H9 (cell line): ENCODE measurements around the gene FFAR1. TPM values are rescaled to one million over a fixed set of nuclear protein-coding genes. Genes with fewer than 3 reads are reported as not detected.

ENCODE experiments used
- DNase-seq: peaks from one replicate; pipeline ENCODE4 v3.0.0-alpha.2; 2017
- H2AFZ ChIP-seq: one replicate; pipeline ENCODE4 v1.6.1; 2013; ENCODE audit warnings: mild to moderate bottlenecking, low read length, control low read depth, moderate library complexity
- H2AK5ac ChIP-seq: 2 replicates; pipeline ENCODE4 v1.6.1; 2013; ENCODE audit warnings: low read length, control low read depth, mixed read lengths; ENCODE audit not compliant: insufficient read length
- H2BK120ac ChIP-seq: one replicate; pipeline ENCODE4 v1.6.1; 2013; ENCODE audit warnings: low read depth, mild to moderate bottlenecking, low read length, control low read depth, inconsistent platforms; ENCODE audit not compliant: poor library complexity, severe bottlenecking
- H2BK12ac ChIP-seq: 2 replicates; pipeline ENCODE4 v1.6.1; 2013; ENCODE audit warnings: low read length, control low read depth, mixed read lengths, low read depth; ENCODE audit not compliant: insufficient read length
- H2BK15ac ChIP-seq: 2 replicates; pipeline ENCODE4 v1.6.1; 2013; ENCODE audit warnings: low read depth, low read length, control low read depth
- H2BK20ac ChIP-seq: one replicate; pipeline ENCODE4 v1.6.1; 2013; ENCODE audit warnings: low read depth, mild to moderate bottlenecking, low read length, control low read depth, inconsistent platforms; ENCODE audit not compliant: poor library complexity, severe bottlenecking
- H2BK5ac ChIP-seq: 2 replicates; pipeline ENCODE4 v1.6.1; 2013; ENCODE audit warnings: low read length, control low read depth, mixed read lengths; ENCODE audit not compliant: insufficient read length
- H3K14ac ChIP-seq: 2 replicates; pipeline ENCODE4 v1.6.1; 2013; ENCODE audit warnings: low read length, control low read depth; ENCODE audit not compliant: insufficient read depth
- H3K18ac ChIP-seq: 2 replicates; pipeline ENCODE4 v1.6.1; 2013; ENCODE audit warnings: low read depth, mild to moderate bottlenecking, mixed read lengths, low read length, control low read depth; ENCODE audit not compliant: insufficient read length
- H3K23ac ChIP-seq: 2 replicates; pipeline ENCODE4 v1.6.1; 2013; ENCODE audit warnings: low read length, control low read depth, mixed read lengths, low read depth; ENCODE audit not compliant: insufficient read length
- H3K23me2 ChIP-seq: 2 replicates; pipeline ENCODE4 v1.6.1; 2013; ENCODE audit warnings: low read depth, mild to moderate bottlenecking, mixed read lengths, low read length, control low read depth; ENCODE audit not compliant: insufficient read length, poor library complexity, severe bottlenecking
- H3K27ac ChIP-seq: 2 replicates; pipeline ENCODE4 v1.5.1; 2013; ENCODE audit warnings: low read length, control low read depth, mixed read lengths, low read depth; ENCODE audit not compliant: insufficient read length
- H3K27me3 ChIP-seq: 2 replicates; pipeline ENCODE4 v1.6.1; 2013; ENCODE audit warnings: low read length, control low read depth, inconsistent platforms; ENCODE audit not compliant: insufficient read depth
- H3K4ac ChIP-seq: 2 replicates; pipeline ENCODE4 v1.6.1; 2013; ENCODE audit warnings: low read depth, mild to moderate bottlenecking, control low read depth, inconsistent platforms, low read length, moderate library complexity
- H3K4me1 ChIP-seq: 2 replicates; pipeline ENCODE4 v1.6.1; 2013; ENCODE audit warnings: low read length, control low read depth, inconsistent platforms; ENCODE audit not compliant: insufficient read depth
- H3K4me2 ChIP-seq: 2 replicates; pipeline ENCODE4 v1.6.1; 2013; ENCODE audit warnings: low read length, control low read depth, mixed read lengths; ENCODE audit not compliant: insufficient read length, insufficient read depth
- H3K56ac ChIP-seq: 2 replicates; pipeline ENCODE4 v1.6.1; 2013; ENCODE audit warnings: low read depth, mild to moderate bottlenecking, mixed read lengths, low read length, control low read depth; ENCODE audit not compliant: insufficient read length
- H3K79me1 ChIP-seq: 2 replicates; pipeline ENCODE4 v1.6.1; 2013; ENCODE audit warnings: low read depth, mild to moderate bottlenecking, moderate library complexity, low read length, control low read depth, inconsistent platforms; ENCODE audit not compliant: insufficient read depth, poor library complexity, severe bottlenecking
- H3K79me2 ChIP-seq: 2 replicates; pipeline ENCODE4 v1.6.1; 2013; ENCODE audit warnings: low read length, control low read depth, inconsistent platforms; ENCODE audit not compliant: insufficient read depth
- H3K9ac ChIP-seq: 2 replicates; pipeline ENCODE4 v1.6.1; 2013; ENCODE audit warnings: low read length, control low read depth, mixed read lengths; ENCODE audit not compliant: insufficient read length; ENCODE audit errors: extremely low read depth
- H3K9me3 ChIP-seq: one replicate; pipeline ENCODE4 v1.6.1; 2013; ENCODE audit warnings: low read depth, low read length, inconsistent platforms; ENCODE audit not compliant: control insufficient read depth
- H3T11ph ChIP-seq: one replicate; pipeline ENCODE4 v1.6.1; 2013; ENCODE audit warnings: mild to moderate bottlenecking, low read length, control low read depth, inconsistent platforms
- H4K20me1 ChIP-seq: one replicate; pipeline ENCODE4 v1.6.1; 2013; ENCODE audit not compliant: control insufficient read depth, insufficient read length, insufficient read depth
- H4K5ac ChIP-seq: 2 replicates; pipeline ENCODE4 v1.6.1; 2013; ENCODE audit warnings: low read depth, mild to moderate bottlenecking, mixed read lengths, low read length, control low read depth; ENCODE audit not compliant: insufficient read length
- H4K8ac ChIP-seq: replicated peaks from 2 replicates; pipeline ENCODE4 v1.6.1; 2013; ENCODE audit warnings: low read length, control low read depth, mixed read lengths, low read depth; ENCODE audit not compliant: insufficient read length
- H4K91ac ChIP-seq: 2 replicates; pipeline ENCODE4 v1.6.1; 2013; ENCODE audit warnings: low read depth, mild to moderate bottlenecking, moderate library complexity, mixed read lengths, low read length, control low read depth; ENCODE audit not compliant: insufficient read length
- H3K27ac Mint-ChIP-seq, 3 experiments: 2 replicates in 2 of 3; 3 replicates in 1 of 3; pipeline ENCODE4 v1.8.0; 2020 to 2021; ENCODE audit warnings: mixed read lengths in 3 of 3, mild to moderate bottlenecking in 1 of 3, moderate library complexity in 1 of 3
- H3K27me3 Mint-ChIP-seq: 2 replicates; pipeline ENCODE4 v1.8.0; 2021; ENCODE audit warnings: low read depth, mild to moderate bottlenecking, moderate library complexity, mixed read lengths
- H3K36me3 Mint-ChIP-seq, 3 experiments: 2 replicates in 2 of 3; 3 replicates in 1 of 3; pipeline ENCODE4 v1.8.0; 2020 to 2021; ENCODE audit warnings: low read depth in 3 of 3, mixed read lengths in 3 of 3; ENCODE audit not compliant: insufficient read depth in 1 of 3
- H3K4me1 Mint-ChIP-seq, 2 experiments: 2 replicates each; pipeline ENCODE4 v1.8.0; 2020; ENCODE audit warnings: mixed read lengths in 2 of 2
- H3K4me3 Mint-ChIP-seq, 2 experiments: 2 replicates in 1 of 2; 3 replicates in 1 of 2; pipeline ENCODE4 v1.8.0; 2020 to 2021; ENCODE audit warnings: mild to moderate bottlenecking in 2 of 2, mixed read lengths in 2 of 2, moderate library complexity in 1 of 2
- H3K9me3 Mint-ChIP-seq, 2 experiments: 2 replicates in 1 of 2; 3 replicates in 1 of 2; pipeline ENCODE4 v1.8.0; 2020; ENCODE audit warnings: mild to moderate bottlenecking in 2 of 2, mixed read lengths in 2 of 2, moderate library complexity in 1 of 2
- WGBS: extraction: QIAGEN DNeasy Blood & Tissue Kit; methylation state at CpG from one replicate; pipeline ENCODE4 v1.1.7; 2013; ENCODE audit warnings: missing lambda C conversion rate, low lambda C conversion rate, mixed read lengths; ENCODE audit not compliant: insufficient read length; ENCODE audit errors: extremely low coverage; 5-methylcytosine and 5-hydroxymethylcytosine counted together
- total RNA-seq: library from RNA; stranded (reverse); gene quantifications from 2 replicates; pipeline ENCODE4 v1.2.1, GENCODE V29; 2021
- TF ChIP-seq, protein P1 (sequence below): fragments of 200-600 bp; sonication (generic); conservative IDR thresholded peaks from 3 replicates; pipeline ENCODE4 v1.8.0; 2021; ENCODE audit warnings: antibody characterized with exemption, mild to moderate bottlenecking

FFAR1 gene
- total RNA-seq, 1 experiment from 2014 or later: not detected

DNA sequence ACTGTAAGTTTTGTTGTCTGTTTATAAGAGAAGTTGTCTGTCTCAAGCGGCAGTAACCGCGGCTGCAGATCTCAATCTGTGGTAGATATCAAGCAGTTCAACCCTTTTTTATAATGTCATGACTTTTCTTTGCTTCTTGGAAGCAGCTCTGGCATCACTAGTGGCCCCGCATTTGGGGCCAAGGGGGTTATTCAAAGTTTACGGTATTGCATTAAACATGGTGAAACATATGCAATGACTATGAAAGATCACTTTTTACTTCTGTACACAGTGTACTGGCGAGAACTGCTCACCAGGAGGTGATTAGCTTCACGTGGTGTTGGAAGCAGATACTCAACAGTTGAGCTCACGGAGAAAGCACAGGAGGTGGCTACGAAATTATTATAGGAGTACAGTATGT is 5.9 kb downstream of the FFAR1 start:
- Mint-ChIP-seq H3K4me1 (peaks cover 14% of the 10 kb centered on the region in 2 experiments), H3K9me3 (no peaks in the 10 kb centered on the region), H3K4me3 (no peak overlapping the region), H3K27ac (no peak overlapping the region), H3K27me3 (peaks cover 15% of the 10 kb centered on the region), H3K36me3 (no peaks in the 10 kb centered on the region; a peak in 1 of 7 replicates)
- Histone ChIP-seq H4K5ac (no peak overlapping the region), H3K27ac (no peak overlapping the region), H2BK20ac (no peak overlapping the region), H3T11ph (no peak overlapping the region), H3K4me1 (no peaks in the 10 kb centered on the region; the same call in 1 of the 2 replicates), H3K79me1 (no peaks in the 10 kb centered on the region), H2BK15ac (no peak overlapping the region), H3K23ac (no peak overlapping the region), H3K4ac (no peak overlapping the region), H3K23me2 (peaks cover 4% of the 10 kb centered on the region), H2AK5ac (no peak overlapping the region), H3K56ac (no peak overlapping the region), H2BK120ac (no peak overlapping the region), H4K8ac (no peak overlapping the region), H3K9me3 (no peaks in the 10 kb centered on the region), H4K20me1 (peaks cover 4% of the 10 kb centered on the region), H2BK12ac (no peak overlapping the region), H3K79me2 (no peaks in the 10 kb centered on the region), H3K14ac (no peak overlapping the region), H3K27me3 (no peaks in the 10 kb centered on the region), H3K9ac (no peak overlapping the region), H2BK5ac (no peak overlapping the region), H4K91ac (no peak overlapping the region), H3K4me2 (no peak overlapping the region), H2AFZ (no peak overlapping the region), H3K18ac (no peak overlapping the region)
- DNase-seq: no peak
- no CpG with 5 or more reads among the region's 9 CpGs for WGBS
- TF ChIP-seq, protein P1, sequence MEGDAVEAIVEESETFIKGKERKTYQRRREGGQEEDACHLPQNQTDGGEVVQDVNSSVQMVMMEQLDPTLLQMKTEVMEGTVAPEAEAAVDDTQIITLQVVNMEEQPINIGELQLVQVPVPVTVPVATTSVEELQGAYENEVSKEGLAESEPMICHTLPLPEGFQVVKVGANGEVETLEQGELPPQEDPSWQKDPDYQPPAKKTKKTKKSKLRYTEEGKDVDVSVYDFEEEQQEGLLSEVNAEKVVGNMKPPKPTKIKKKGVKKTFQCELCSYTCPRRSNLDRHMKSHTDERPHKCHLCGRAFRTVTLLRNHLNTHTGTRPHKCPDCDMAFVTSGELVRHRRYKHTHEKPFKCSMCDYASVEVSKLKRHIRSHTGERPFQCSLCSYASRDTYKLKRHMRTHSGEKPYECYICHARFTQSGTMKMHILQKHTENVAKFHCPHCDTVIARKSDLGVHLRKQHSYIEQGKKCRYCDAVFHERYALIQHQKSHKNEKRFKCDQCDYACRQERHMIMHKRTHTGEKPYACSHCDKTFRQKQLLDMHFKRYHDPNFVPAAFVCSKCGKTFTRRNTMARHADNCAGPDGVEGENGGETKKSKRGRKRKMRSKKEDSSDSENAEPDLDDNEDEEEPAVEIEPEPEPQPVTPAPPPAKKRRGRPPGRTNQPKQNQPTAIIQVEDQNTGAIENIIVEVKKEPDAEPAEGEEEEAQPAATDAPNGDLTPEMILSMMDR: no peak
